OCI-LY7 (cell line): ENCODE results near the gene ZBTB20.

ENCODE experiments used
- CTCF ChIP-seq: fragments of 200-600 bp; sonication (generic); conservative IDR thresholded peaks from 2 replicates; pipeline ENCODE4 v1.5.1; 2014; ENCODE audit warnings: mild to moderate bottlenecking, antibody characterized with exemption, low read length, moderate library complexity, mixed read lengths
- EZH2phosphoT487 ChIP-seq: fragments of 200-600 bp; sonication (generic); IDR thresholded peaks from 2 replicates; pipeline ENCODE4 v1.6.1; 2018; ENCODE audit warnings: low read depth, borderline replicate concordance, mild to moderate bottlenecking, mixed run types, antibody characterized with exemption, low read length, moderate library complexity, mixed read lengths

GRCh38 chr3:114823061-114823460 is 324.0 kb downstream of the ZBTB20 start:
- TF ChIP-seq CTCF (no peak), EZH2phosphoT487 (no peak)
